OCI-LY7 (cell line): ENCODE data around the gene SELENOI. TPM values are rescaled to one million over a fixed set of nuclear protein-coding genes. Genes with fewer than 3 reads are reported as not detected.

Experiments used
- BruUV-seq: library from RNA; stranded (reverse); fragments of 400-500 nt; replicated peaks from 2 replicates; lab custom pipeline; 2021; lab: Mats Ljungman, UMichigan
- CTCF ChIA-PET: fragments of 300-600 bp; sonication (Branson Sonifier 250); formaldehyde crosslinking; loops from one replicate; lab custom pipeline; 2022; ENCODE audit warnings: antibody characterized with exemption; ENCODE audit not compliant: unreplicated experiment; lab: Charles Lee
- POLR2A ChIA-PET: fragments of 300-600 bp; sonication (Branson Sonifier 250); formaldehyde crosslinking; loops from one replicate; lab custom pipeline; 2022; ENCODE audit warnings: antibody characterized with exemption; lab: Charles Lee
- DNase-seq: peaks from one replicate; pipeline ENCODE4 v3.0.0-alpha.2; 2015; ENCODE audit warnings: low spot score
- H2AFZ ChIP-seq: fragments of 200-600 bp; sonication (generic), shearing (Covaris generic); 2 replicates; pipeline ENCODE4 v1.6.1; 2014; ENCODE audit warnings: mild to moderate bottlenecking, antibody characterized with exemption, low read length, moderate library complexity
- H3K27ac ChIP-seq: fragments of 200-600 bp; sonication (generic); 2 replicates; pipeline ENCODE4 v1.5.1; 2014; ENCODE audit warnings: mixed run types, low read depth, mild to moderate bottlenecking, moderate library complexity, low read length, inconsistent platforms; ENCODE audit not compliant: poor library complexity, severe bottlenecking
- H3K36me3 ChIP-seq: fragments of 200-600 bp; sonication (generic); 2 replicates; pipeline ENCODE4 v1.6.1; 2014; ENCODE audit warnings: mild to moderate bottlenecking, antibody characterized with exemption, low read length, moderate library complexity, mixed read lengths; ENCODE audit not compliant: insufficient read depth
- H3K4me1 ChIP-seq: fragments of 200-600 bp; sonication (generic); 2 replicates; pipeline ENCODE4 v1.5.1; 2014; ENCODE audit warnings: mild to moderate bottlenecking, low read length; ENCODE audit not compliant: insufficient read depth, poor library complexity, severe bottlenecking
- H3K4me2 ChIP-seq: fragments of 200-600 bp; sonication (generic); 2 replicates; pipeline ENCODE4 v1.6.1; 2014; ENCODE audit warnings: mild to moderate bottlenecking, low read length
- H3K4me3 ChIP-seq: fragments of 200-600 bp; sonication (generic); 2 replicates; pipeline ENCODE4 v1.5.1; 2014; ENCODE audit warnings: mild to moderate bottlenecking, low read depth, low read length; ENCODE audit not compliant: poor library complexity, severe bottlenecking
- H3K79me2 ChIP-seq: fragments of 200-600 bp; sonication (generic); 2 replicates; pipeline ENCODE4 v1.6.1; 2016; ENCODE audit warnings: low read depth, mild to moderate bottlenecking, low read length, moderate library complexity, mixed read lengths; ENCODE audit not compliant: insufficient read depth
- H3K9me2 ChIP-seq: fragments of 200-600 bp; sonication (generic); 2 replicates; pipeline ENCODE4 v1.6.1; 2016; ENCODE audit warnings: mild to moderate bottlenecking, low read length, mixed read lengths; ENCODE audit not compliant: insufficient read depth
- H3K9me3 ChIP-seq: fragments of 200-600 bp; sonication (generic); 2 replicates; pipeline ENCODE4 v1.6.1; 2014; ENCODE audit warnings: mild to moderate bottlenecking, mixed run types, low read length, mixed read lengths
- H4K20me1 ChIP-seq: fragments of 200-600 bp; sonication (generic); 2 replicates; pipeline ENCODE4 v1.6.1; 2014; ENCODE audit warnings: mild to moderate bottlenecking, antibody characterized with exemption, low read length, moderate library complexity, mixed read lengths; ENCODE audit not compliant: insufficient read depth
- EZH2phosphoT487 ChIP-seq: fragments of 200-600 bp; sonication (generic); IDR thresholded peaks from 2 replicates; pipeline ENCODE4 v1.6.1; 2018; ENCODE audit warnings: low read depth, borderline replicate concordance, mild to moderate bottlenecking, mixed run types, antibody characterized with exemption, low read length, moderate library complexity, mixed read lengths
- intact Hi-C: fragments of 100-400 bp; cut with micrococcal nuclease; formaldehyde crosslinking; loops from one replicate; pipeline ENCODE4 v1.10.0; 2022; ENCODE audit not compliant: unreplicated experiment
- total RNA-seq, 2 experiments: library from RNA; depleted of rRNA in 1 of 2; stranded (reverse); fragments of >200 nt in 1 of 2; shearing (Covaris generic) in 1 of 2; gene quantifications; 2 replicates each; pipeline ENCODE4 v1.2.3, GENCODE V29; 2014 to 2022
- TF ChIP-seq, protein P1 (sequence below): fragments of 200-600 bp; sonication (generic); conservative IDR thresholded peaks from 2 replicates; pipeline ENCODE4 v1.5.1; 2014; ENCODE audit warnings: mild to moderate bottlenecking, antibody characterized with exemption, low read length, moderate library complexity, mixed read lengths

The SELENOI gene
- total RNA-seq, 2 experiments from 2014 or later = 29.0 to 53.1 TPM

DNA sequence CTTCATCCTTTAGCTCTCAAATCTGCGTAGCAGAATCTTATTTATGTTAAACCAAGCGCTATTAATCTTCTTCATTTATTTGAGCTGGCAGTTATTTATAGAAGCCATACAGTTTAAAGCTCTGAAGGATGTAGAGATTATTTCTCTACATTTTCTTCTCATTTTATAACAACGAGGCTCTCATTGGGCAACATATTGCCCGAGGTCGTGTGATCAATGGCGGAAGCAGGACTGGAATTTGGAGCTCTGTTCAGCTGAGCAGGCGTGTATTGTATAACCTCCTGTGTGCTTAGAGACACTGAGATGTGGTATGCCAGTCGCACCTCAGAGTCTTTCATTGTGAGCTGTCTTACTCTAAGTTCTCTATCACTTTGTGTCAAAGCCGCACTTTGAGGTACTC, 38.2 kb downstream of the SELENOI start:
- no peak overlapping the region for H3K4me2 ChIP-seq
- intact Hi-C loops = no loop called here
- H3K4me3 ChIP-seq = no peak overlapping the region
- H3K9me2 ChIP-seq = no peaks in the 10 kb centered on the region
- POLR2A ChIA-PET = no interaction called here
- no peaks in the 10 kb centered on the region; the same call in 1 of the 2 replicates for H3K79me2 ChIP-seq
- BruUV-seq = no TSS peak
- peaks cover 93% of the 10 kb centered on the region for H3K36me3 ChIP-seq
- no peak overlapping the region for H2AFZ ChIP-seq
- 0 out of 2 replicates have a peak, but pooled peaks cover 8% of the 10 kb centered on the region for H4K20me1 ChIP-seq
- CTCF ChIA-PET = no interaction called here
- H3K4me1 ChIP-seq = no peaks in the 10 kb centered on the region
- no peaks in the 10 kb centered on the region for H3K9me3 ChIP-seq
- H3K27ac ChIP-seq = no peak overlapping the region
- no peak for DNase-seq
- TF ChIP-seq, protein P1, sequence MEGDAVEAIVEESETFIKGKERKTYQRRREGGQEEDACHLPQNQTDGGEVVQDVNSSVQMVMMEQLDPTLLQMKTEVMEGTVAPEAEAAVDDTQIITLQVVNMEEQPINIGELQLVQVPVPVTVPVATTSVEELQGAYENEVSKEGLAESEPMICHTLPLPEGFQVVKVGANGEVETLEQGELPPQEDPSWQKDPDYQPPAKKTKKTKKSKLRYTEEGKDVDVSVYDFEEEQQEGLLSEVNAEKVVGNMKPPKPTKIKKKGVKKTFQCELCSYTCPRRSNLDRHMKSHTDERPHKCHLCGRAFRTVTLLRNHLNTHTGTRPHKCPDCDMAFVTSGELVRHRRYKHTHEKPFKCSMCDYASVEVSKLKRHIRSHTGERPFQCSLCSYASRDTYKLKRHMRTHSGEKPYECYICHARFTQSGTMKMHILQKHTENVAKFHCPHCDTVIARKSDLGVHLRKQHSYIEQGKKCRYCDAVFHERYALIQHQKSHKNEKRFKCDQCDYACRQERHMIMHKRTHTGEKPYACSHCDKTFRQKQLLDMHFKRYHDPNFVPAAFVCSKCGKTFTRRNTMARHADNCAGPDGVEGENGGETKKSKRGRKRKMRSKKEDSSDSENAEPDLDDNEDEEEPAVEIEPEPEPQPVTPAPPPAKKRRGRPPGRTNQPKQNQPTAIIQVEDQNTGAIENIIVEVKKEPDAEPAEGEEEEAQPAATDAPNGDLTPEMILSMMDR = no peak
- TF ChIP-seq EZH2phosphoT487 = no peak

DNA sequence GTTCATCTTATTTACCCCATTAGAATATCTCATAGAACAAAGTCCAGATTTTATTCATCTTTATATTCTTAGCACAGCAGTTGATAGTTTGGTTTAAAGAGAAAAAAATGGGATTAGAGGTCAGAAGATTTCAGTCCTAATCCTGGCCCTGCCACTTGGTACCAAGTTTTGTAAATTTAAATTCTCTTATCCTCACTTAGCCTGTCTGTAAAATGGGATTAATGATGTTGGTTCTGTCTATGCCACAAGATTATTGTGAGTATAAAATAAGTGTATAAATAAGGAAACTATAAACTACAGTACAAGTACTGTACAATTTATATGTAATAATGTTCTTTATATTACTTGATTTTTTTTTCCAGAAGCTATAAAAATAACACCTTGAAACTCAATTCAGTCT, 38.7 kb downstream of the SELENOI start:
- ChIA-PET POLR2A (no interaction called here), CTCF (no interaction called here)
- Histone ChIP-seq H3K27ac (no peak overlapping the region), H3K36me3 (peaks cover 93% of the 10 kb centered on the region), H2AFZ (no peak overlapping the region), H3K4me1 (no peaks in the 10 kb centered on the region), H3K4me3 (no peak overlapping the region), H3K9me2 (no peaks in the 10 kb centered on the region), H3K4me2 (no peak overlapping the region), H4K20me1 (0 out of 2 replicates have a peak, but pooled peaks cover 8% of the 10 kb centered on the region), H3K79me2 (no peaks in the 10 kb centered on the region; the same call in 1 of the 2 replicates), H3K9me3 (no peaks in the 10 kb centered on the region)
- intact Hi-C loops = no loop called here
- no TSS peak for BruUV-seq
- TF ChIP-seq, protein P1 = no peak
- TF ChIP-seq EZH2phosphoT487 = no peak
- no peak for DNase-seq

DNA sequence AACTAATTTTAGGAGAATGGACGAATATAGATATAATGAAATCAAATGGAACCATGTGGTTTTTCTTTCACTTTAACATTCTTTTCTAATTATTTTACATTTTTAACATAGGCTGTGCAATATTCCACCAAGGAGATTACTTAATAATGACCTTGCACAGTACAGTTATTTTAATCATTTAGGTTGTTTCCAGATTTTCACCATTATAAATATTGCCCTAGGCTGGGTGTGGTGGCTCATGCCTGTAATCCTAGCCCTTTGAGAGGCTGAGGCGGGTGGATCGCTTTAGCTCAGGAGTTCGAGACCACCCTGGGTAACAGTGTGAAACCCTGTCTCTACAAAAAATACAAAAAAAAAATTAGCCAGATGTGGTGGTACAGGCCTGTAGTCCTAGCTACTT, 41.2 kb downstream of the SELENOI start:
- Histone ChIP-seq H3K9me3 (no peaks in the 10 kb centered on the region), H3K27ac (no peak overlapping the region), H3K4me2 (no peak overlapping the region), H2AFZ (no peak overlapping the region), H3K36me3 (peaks cover 92% of the 10 kb centered on the region), H3K9me2 (no peaks in the 10 kb centered on the region), H3K4me3 (no peak overlapping the region), H4K20me1 (0 out of 2 replicates have a peak, but pooled peaks cover 8% of the 10 kb centered on the region), H3K4me1 (no peaks in the 10 kb centered on the region), H3K79me2 (no peaks in the 10 kb centered on the region)
- TF ChIP-seq, protein P1 = no peak
- no peak for TF ChIP-seq EZH2phosphoT487
- BruUV-seq = no TSS peak
- ChIA-PET CTCF (no interaction called here), POLR2A (interaction anchor here (0.7 kb wide), 1 partner anchor 367 kb away, joined by 6 read pairs; no protein-coding TSS in a partner anchor)
- intact Hi-C loops = no loop called here
- no peak for DNase-seq
